Activated T-cell treated with anti-CD3 and anti-CD28 coated beads, Interleukin-2, amount 50 U/mL, for 24 hours (primary cell): ENCODE measurements around the gene CACNA2D3.

Experiments
- DNase-seq: peaks from one replicate; pipeline ENCODE4 v3.0.0-alpha.2; 2020
- H3K27ac Mint-ChIP-seq: 2 replicates; pipeline ENCODE4 v1.8.0; 2020; ENCODE audit warnings: mild to moderate bottlenecking, mixed read lengths
- H3K27me3 Mint-ChIP-seq: 2 replicates; pipeline ENCODE4 v1.8.0; 2020; ENCODE audit warnings: mixed read lengths
- H3K36me3 Mint-ChIP-seq: 2 replicates; pipeline ENCODE4 v1.8.0; 2020; ENCODE audit warnings: low read depth, mixed read lengths
- H3K4me1 Mint-ChIP-seq: 2 replicates; pipeline ENCODE4 v1.8.0; 2020; ENCODE audit warnings: low read depth, mixed read lengths
- H3K4me3 Mint-ChIP-seq: 2 replicates; pipeline ENCODE4 v1.8.0; 2020; ENCODE audit warnings: mild to moderate bottlenecking, moderate library complexity, mixed read lengths
- H3K9me3 Mint-ChIP-seq: 2 replicates; pipeline ENCODE4 v1.8.0; 2020; ENCODE audit warnings: mixed read lengths

CACNA2D3 gene

GRCh38 chr3:54376939-54377578 lies 254.7 kb downstream of the CACNA2D3 start:
- no peak for DNase-seq
- Mint-ChIP-seq H3K27ac (no peak overlapping the region), H3K27me3 (peaks cover 5% of the 10 kb centered on the region), H3K4me3 (no peak overlapping the region), H3K4me1 (no peaks in the 10 kb centered on the region), H3K9me3 (no peaks in the 10 kb centered on the region), H3K36me3 (no peaks in the 10 kb centered on the region)

- Mint-ChIP-seq H3K36me3 (no peaks in the 10 kb centered on the region), H3K9me3 (no peaks in the 10 kb centered on the region), H3K4me1 (no peaks in the 10 kb centered on the region), H3K27me3 (peaks cover 5% of the 10 kb centered on the region), H3K27ac (no peak overlapping the region), H3K4me3 (no peak overlapping the region)
- DNase-seq = no peak
Observed at GRCh38 chr3:54378184-54378583, 255.8 kb downstream of the CACNA2D3 start.

- no peak overlapping the region for H3K27ac Mint-ChIP-seq
- H3K36me3 Mint-ChIP-seq = no peaks in the 10 kb centered on the region
- no peaks in the 10 kb centered on the region for H3K9me3 Mint-ChIP-seq
- H3K4me1 Mint-ChIP-seq = no peaks in the 10 kb centered on the region
- DNase-seq = no peak
- H3K4me3 Mint-ChIP-seq = no peak overlapping the region
- no peaks in the 10 kb centered on the region for H3K27me3 Mint-ChIP-seq
Observed at GRCh38 chr3:54384279-54384678, 261.9 kb downstream of the CACNA2D3 start.

- Mint-ChIP-seq H3K4me1 (no peaks in the 10 kb centered on the region), H3K27me3 (no peaks in the 10 kb centered on the region), H3K9me3 (no peaks in the 10 kb centered on the region), H3K4me3 (no peak overlapping the region), H3K27ac (no peak overlapping the region), H3K36me3 (no peaks in the 10 kb centered on the region)
- DNase-seq = no peak
Observed at GRCh38 chr3:54390582-54390981, 268.2 kb downstream of the CACNA2D3 start.

- H3K27me3 Mint-ChIP-seq = no peaks in the 10 kb centered on the region
- no peak overlapping the region for H3K27ac Mint-ChIP-seq
- H3K9me3 Mint-ChIP-seq = no peaks in the 10 kb centered on the region
- DNase-seq = no peak
- H3K4me1 Mint-ChIP-seq = no peaks in the 10 kb centered on the region
- no peaks in the 10 kb centered on the region for H3K36me3 Mint-ChIP-seq
- H3K4me3 Mint-ChIP-seq = no peak overlapping the region
Observed at GRCh38 chr3:54393150-54393549, 270.8 kb downstream of the CACNA2D3 start.

GRCh38 chr3:54408328-54408727 lies 286.0 kb downstream of the CACNA2D3 start:
- no peak overlapping the region for H3K27ac Mint-ChIP-seq
- peaks cover 3% of the 10 kb centered on the region for H3K9me3 Mint-ChIP-seq
- DNase-seq = no peak
- no peaks in the 10 kb centered on the region for H3K4me1 Mint-ChIP-seq
- no peaks in the 10 kb centered on the region for H3K27me3 Mint-ChIP-seq
- H3K36me3 Mint-ChIP-seq = no peaks in the 10 kb centered on the region
- H3K4me3 Mint-ChIP-seq = no peak overlapping the region

- Mint-ChIP-seq H3K27me3 (no peaks in the 10 kb centered on the region), H3K9me3 (no peaks in the 10 kb centered on the region), H3K36me3 (no peaks in the 10 kb centered on the region), H3K4me1 (no peaks in the 10 kb centered on the region), H3K4me3 (no peak overlapping the region), H3K27ac (no peak overlapping the region)
- no peak for DNase-seq
Observed at GRCh38 chr3:54421943-54422342, 299.6 kb downstream of the CACNA2D3 start.

- Mint-ChIP-seq H3K27ac (no peak overlapping the region), H3K27me3 (peaks cover 3% of the 10 kb centered on the region), H3K36me3 (no peaks in the 10 kb centered on the region), H3K4me1 (no peaks in the 10 kb centered on the region), H3K4me3 (no peak overlapping the region), H3K9me3 (no peaks in the 10 kb centered on the region)
- DNase-seq = no peak
Observed at GRCh38 chr3:54424292-54424691, 301.9 kb downstream of the CACNA2D3 start.

GRCh38 chr3:54426381-54426780 lies 304.0 kb downstream of the CACNA2D3 start:
- Mint-ChIP-seq H3K27me3 (peaks cover 3% of the 10 kb centered on the region), H3K4me3 (no peak overlapping the region), H3K4me1 (no peaks in the 10 kb centered on the region), H3K27ac (no peak overlapping the region), H3K9me3 (no peaks in the 10 kb centered on the region), H3K36me3 (no peaks in the 10 kb centered on the region)
- no peak for DNase-seq

- no peaks in the 10 kb centered on the region for H3K9me3 Mint-ChIP-seq
- H3K27me3 Mint-ChIP-seq = peaks cover 3% of the 10 kb centered on the region
- DNase-seq = no peak
- no peak overlapping the region for H3K27ac Mint-ChIP-seq
- H3K36me3 Mint-ChIP-seq = no peaks in the 10 kb centered on the region
- H3K4me3 Mint-ChIP-seq = no peak overlapping the region
- H3K4me1 Mint-ChIP-seq = no peaks in the 10 kb centered on the region
Observed at GRCh38 chr3:54427501-54427900, 305.1 kb downstream of the CACNA2D3 start.

GRCh38 chr3:54427941-54428871 lies 305.9 kb downstream of the CACNA2D3 start:
- no peaks in the 10 kb centered on the region for H3K4me1 Mint-ChIP-seq

GRCh38 chr3:54432975-54433374 lies 310.6 kb downstream of the CACNA2D3 start:
- no peaks in the 10 kb centered on the region for H3K4me1 Mint-ChIP-seq
- H3K4me3 Mint-ChIP-seq = no peak overlapping the region
- DNase-seq = no peak
- no peak overlapping the region for H3K27ac Mint-ChIP-seq
- no peaks in the 10 kb centered on the region for H3K36me3 Mint-ChIP-seq
- peaks cover 3% of the 10 kb centered on the region for H3K27me3 Mint-ChIP-seq
- H3K9me3 Mint-ChIP-seq = no peaks in the 10 kb centered on the region

More at GRCh38 chr3:54427941-54428871, 305.9 kb downstream of the CACNA2D3 start:
- peak; percentile 32 for DNase-seq
- Mint-ChIP-seq H3K27me3 (peaks cover 3% of the 10 kb centered on the region), H3K36me3 (no peaks in the 10 kb centered on the region), H3K9me3 (no peaks in the 10 kb centered on the region), H3K4me3 (no peak overlapping the region), H3K27ac (no peak overlapping the region)

- Mint-ChIP-seq H3K9me3 (no peaks in the 10 kb centered on the region), H3K27me3 (no peaks in the 10 kb centered on the region)
Observed at GRCh38 chr3:54433846-54434245, 311.5 kb downstream of the CACNA2D3 start.

GRCh38 chr3:54434756-54435155 lies 312.4 kb downstream of the CACNA2D3 start:
- H3K4me1 Mint-ChIP-seq = no peaks in the 10 kb centered on the region
- H3K4me3 Mint-ChIP-seq = no peak overlapping the region
- H3K27ac Mint-ChIP-seq = no peak overlapping the region
- no peak for DNase-seq
- H3K9me3 Mint-ChIP-seq = no peaks in the 10 kb centered on the region
- H3K27me3 Mint-ChIP-seq = no peaks in the 10 kb centered on the region
- H3K36me3 Mint-ChIP-seq = no peaks in the 10 kb centered on the region

More at GRCh38 chr3:54433846-54434245, 311.5 kb downstream of the CACNA2D3 start:
- no peaks in the 10 kb centered on the region for H3K4me1 Mint-ChIP-seq
- no peak for DNase-seq
- H3K4me3 Mint-ChIP-seq = no peak overlapping the region
- H3K27ac Mint-ChIP-seq = no peak overlapping the region
- H3K36me3 Mint-ChIP-seq = no peaks in the 10 kb centered on the region

GRCh38 chr3:54437271-54437670 lies 314.9 kb downstream of the CACNA2D3 start:
- H3K4me1 Mint-ChIP-seq = no peaks in the 10 kb centered on the region
- H3K27me3 Mint-ChIP-seq = no peaks in the 10 kb centered on the region
- no peak for DNase-seq
- no peaks in the 10 kb centered on the region for H3K36me3 Mint-ChIP-seq
- H3K27ac Mint-ChIP-seq = no peak overlapping the region
- no peaks in the 10 kb centered on the region for H3K9me3 Mint-ChIP-seq
- no peak overlapping the region for H3K4me3 Mint-ChIP-seq
